Measurements from ENCODE around the gene PSTPIP1.

The PSTPIP1 gene

GRCh38 chr15:76978522-76979330, 16.2 kb upstream of the PSTPIP1 start:
- no peak for DNase-seq (ENCODE audit: low read depth in 2 of 2)

GRCh38 chr15:76979331-76979925, 15.5 kb upstream of the PSTPIP1 start:
- DNase-seq (ENCODE audit: low read depth in 2 of 2), result no peak

GRCh38 chr15:76979996-76980520, 14.9 kb upstream of the PSTPIP1 start:
- DNase-seq (ENCODE audit: low read depth in 2 of 2), result no peak

GRCh38 chr15:76982356-76982755, 12.6 kb upstream of the PSTPIP1 start:
- DNase-seq (ENCODE audit: low read depth in 2 of 2), result no peak

GRCh38 chr15:76982756-76983155, 12.2 kb upstream of the PSTPIP1 start:
- no peak for DNase-seq (ENCODE audit: low read depth in 2 of 2)

GRCh38 chr15:76983590-76984375, 11.1 kb upstream of the PSTPIP1 start:
- no peak for DNase-seq (ENCODE audit: low read depth in 2 of 2)

GRCh38 chr15:76986743-76987142, 8.2 kb upstream of the PSTPIP1 start:
- DNase-seq (ENCODE audit: low read depth in 2 of 2), result no peak

GRCh38 chr15:76987276-76987675, 7.7 kb upstream of the PSTPIP1 start:
- DNase-seq (ENCODE audit: low read depth in 2 of 2), result no peak

- peak; percentile 58 to 73 for DNase-seq (ENCODE audit: low read depth in 2 of 2)
These were observed 6.7 kb upstream of the PSTPIP1 start for GRCh38 chr15:76987896-76988860.

- DNase-seq (ENCODE audit: low read depth in 2 of 2), result no peak
These were observed 5.8 kb upstream of the PSTPIP1 start for GRCh38 chr15:76988867-76989780.

GRCh38 chr15:76991048-76991447, 3.9 kb upstream of the PSTPIP1 start:
- DNase-seq (ENCODE audit: low read depth in 2 of 2), result no peak

- DNase-seq (ENCODE audit: low read depth in 2 of 2), result no peak
These were observed 2.9 kb upstream of the PSTPIP1 start for GRCh38 chr15:76991741-76992645.

- no peak for DNase-seq (ENCODE audit: low read depth in 2 of 2)
These were observed 1.7 kb upstream of the PSTPIP1 start for GRCh38 chr15:76993114-76993725.

- peak in 1 of 2 experiments; percentile 54 for DNase-seq (ENCODE audit: low read depth in 2 of 2)
These were observed 925 bp upstream of the PSTPIP1 start for GRCh38 chr15:76994001-76994400.

GRCh38 chr15:76994496-76994895, 430 bp upstream of the PSTPIP1 start:
- no peak for DNase-seq (ENCODE audit: low read depth in 2 of 2)

GRCh38 chr15:76996076-76996525, 1.2 kb downstream of the PSTPIP1 start:
- DNase-seq (ENCODE audit: low read depth in 2 of 2), result no peak

- DNase-seq (ENCODE audit: low read depth in 2 of 2), result peak in 1 of 2 experiments; percentile 55
These were observed 1.8 kb downstream of the PSTPIP1 start for GRCh38 chr15:76996526-76997401.
